ENCODE measurements around the gene SPOCD1.

DNA sequence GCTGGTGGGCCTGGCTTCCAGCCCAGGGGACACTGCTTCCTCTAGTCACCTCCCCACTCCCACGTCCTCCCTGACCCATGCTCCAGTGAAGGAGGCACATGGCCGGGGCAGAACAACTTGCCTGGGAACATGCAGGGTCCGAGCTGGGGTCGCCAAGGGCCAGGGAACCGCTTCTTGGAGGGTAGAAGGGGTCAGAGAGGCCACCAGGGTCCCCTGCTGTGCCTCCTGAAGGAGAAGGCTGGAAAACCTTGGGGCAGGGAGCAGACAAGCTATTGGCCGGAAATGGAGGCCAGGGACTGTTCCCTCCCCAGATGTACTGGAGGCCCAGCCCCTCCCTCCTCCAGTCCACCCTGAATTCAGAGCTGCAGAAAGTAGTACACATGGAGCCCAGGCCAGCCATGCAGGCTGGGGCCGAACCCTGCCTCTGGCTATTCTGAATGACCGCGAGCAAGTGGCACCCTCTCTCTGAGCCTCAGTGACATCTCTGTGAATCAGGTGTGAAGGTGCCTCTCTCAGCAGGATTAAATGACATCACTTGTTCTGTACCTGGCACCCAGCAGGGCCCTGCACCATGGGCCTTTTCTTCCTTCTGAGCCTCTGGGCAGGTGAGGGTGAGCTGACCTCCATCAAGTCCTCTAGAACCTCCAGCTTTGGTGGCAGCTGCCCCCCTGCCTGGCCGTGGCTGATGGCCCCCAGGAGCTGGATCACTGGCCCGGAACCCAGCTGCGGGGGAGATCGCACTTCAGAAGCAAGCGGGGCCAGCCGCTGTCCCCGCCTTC is 15.7 kb downstream of the SPOCD1 start:
- TF ChIP-seq POLR2A (IDR thresholded peaks at IDR 0.05) = no peak
- TF ChIP-seq, protein P1, sequence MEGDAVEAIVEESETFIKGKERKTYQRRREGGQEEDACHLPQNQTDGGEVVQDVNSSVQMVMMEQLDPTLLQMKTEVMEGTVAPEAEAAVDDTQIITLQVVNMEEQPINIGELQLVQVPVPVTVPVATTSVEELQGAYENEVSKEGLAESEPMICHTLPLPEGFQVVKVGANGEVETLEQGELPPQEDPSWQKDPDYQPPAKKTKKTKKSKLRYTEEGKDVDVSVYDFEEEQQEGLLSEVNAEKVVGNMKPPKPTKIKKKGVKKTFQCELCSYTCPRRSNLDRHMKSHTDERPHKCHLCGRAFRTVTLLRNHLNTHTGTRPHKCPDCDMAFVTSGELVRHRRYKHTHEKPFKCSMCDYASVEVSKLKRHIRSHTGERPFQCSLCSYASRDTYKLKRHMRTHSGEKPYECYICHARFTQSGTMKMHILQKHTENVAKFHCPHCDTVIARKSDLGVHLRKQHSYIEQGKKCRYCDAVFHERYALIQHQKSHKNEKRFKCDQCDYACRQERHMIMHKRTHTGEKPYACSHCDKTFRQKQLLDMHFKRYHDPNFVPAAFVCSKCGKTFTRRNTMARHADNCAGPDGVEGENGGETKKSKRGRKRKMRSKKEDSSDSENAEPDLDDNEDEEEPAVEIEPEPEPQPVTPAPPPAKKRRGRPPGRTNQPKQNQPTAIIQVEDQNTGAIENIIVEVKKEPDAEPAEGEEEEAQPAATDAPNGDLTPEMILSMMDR (IDR thresholded peaks at IDR 0.05) = no peak

Measured in heart left ventricle (tissue), 13 donors.